ENCODE data around the gene CLEC16A.
A peak's percentile ranks its signal among the peaks of the same experiment; 100 is the strongest.

The CLEC16A gene

DNA sequence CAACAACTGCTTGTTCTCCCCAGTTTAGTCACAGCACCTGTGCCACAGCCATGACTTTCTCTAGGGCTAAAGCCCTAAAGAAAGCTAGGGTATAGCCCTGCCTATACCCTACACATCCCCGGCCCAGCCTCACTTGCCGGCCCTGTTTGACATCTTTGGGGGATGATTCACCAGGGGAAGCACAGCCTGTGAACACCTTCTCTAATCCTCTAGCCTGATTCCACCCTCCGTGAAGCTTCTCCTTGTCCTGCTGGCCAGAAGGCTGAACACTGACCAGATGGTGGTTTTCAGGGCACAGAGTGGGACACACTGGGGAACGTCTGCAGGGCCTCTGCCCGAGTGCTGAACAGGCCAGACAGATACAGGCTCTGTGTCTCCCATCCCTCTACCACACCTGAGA is 6.0 kb downstream of the CLEC16A start:
- no peak overlapping the region for H3K4me3 ChIP-seq (ENCODE audit: low read depth, low read length)
- TF ChIP-seq, protein P1, sequence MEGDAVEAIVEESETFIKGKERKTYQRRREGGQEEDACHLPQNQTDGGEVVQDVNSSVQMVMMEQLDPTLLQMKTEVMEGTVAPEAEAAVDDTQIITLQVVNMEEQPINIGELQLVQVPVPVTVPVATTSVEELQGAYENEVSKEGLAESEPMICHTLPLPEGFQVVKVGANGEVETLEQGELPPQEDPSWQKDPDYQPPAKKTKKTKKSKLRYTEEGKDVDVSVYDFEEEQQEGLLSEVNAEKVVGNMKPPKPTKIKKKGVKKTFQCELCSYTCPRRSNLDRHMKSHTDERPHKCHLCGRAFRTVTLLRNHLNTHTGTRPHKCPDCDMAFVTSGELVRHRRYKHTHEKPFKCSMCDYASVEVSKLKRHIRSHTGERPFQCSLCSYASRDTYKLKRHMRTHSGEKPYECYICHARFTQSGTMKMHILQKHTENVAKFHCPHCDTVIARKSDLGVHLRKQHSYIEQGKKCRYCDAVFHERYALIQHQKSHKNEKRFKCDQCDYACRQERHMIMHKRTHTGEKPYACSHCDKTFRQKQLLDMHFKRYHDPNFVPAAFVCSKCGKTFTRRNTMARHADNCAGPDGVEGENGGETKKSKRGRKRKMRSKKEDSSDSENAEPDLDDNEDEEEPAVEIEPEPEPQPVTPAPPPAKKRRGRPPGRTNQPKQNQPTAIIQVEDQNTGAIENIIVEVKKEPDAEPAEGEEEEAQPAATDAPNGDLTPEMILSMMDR (conservative IDR thresholded peaks at IDR 0.05; ENCODE audit: low read depth, low read length) = no peak
- DNase-seq (ENCODE audit: low read depth) = no peak

DNA sequence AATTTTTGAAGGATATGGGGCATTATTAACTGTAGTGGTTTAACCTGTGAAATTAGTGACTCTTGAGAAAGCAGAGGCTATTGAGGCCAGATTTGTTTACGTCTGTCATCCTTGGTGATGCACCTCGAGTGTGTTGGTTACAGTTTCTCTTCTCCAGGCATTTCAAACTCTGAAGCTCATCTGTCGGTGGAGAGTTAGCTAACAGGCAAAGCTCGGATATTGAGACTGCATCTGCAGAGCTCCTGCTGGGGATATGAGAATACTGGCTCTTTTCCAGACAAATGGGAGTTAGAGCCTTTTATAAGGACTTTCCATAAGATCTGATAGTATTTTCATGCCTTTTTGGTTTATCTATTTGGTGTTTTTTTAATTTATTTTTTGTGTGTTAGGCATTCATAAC is 6.7 kb downstream of the CLEC16A start:
- peak; percentile 91 for DNase-seq (ENCODE audit: low read depth)
- TF ChIP-seq, protein P1 (conservative IDR thresholded peaks at IDR 0.05; ENCODE audit: low read depth, low read length) = no peak
- no peak overlapping the region for H3K4me3 ChIP-seq (ENCODE audit: low read depth, low read length)

DNA sequence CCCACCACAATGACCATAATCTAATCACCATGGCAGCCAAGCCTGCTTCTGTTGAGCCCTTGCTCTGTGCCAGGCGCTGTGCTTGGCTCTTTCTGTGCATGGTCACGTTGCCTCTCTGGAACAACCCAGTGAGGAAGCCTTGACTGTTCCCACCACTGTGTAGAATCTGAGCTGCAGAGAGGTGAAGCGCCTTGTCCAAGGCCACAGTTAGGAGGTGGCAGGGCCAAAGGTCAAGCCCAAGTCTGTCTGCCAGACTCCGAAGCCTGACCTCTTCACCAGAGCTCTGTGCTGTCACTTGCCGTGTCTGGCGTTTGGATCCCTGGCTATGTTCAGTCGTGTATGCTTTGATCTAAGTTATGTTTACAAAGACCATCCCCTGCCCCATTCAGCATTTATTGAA is 10.5 kb downstream of the CLEC16A start:
- TF ChIP-seq, protein P1 (conservative IDR thresholded peaks at IDR 0.05; ENCODE audit: low read depth, low read length) = no peak
- H3K4me3 ChIP-seq (ENCODE audit: low read depth, low read length) = no peak overlapping the region
- DNase-seq (ENCODE audit: low read depth) = no peak

DNA sequence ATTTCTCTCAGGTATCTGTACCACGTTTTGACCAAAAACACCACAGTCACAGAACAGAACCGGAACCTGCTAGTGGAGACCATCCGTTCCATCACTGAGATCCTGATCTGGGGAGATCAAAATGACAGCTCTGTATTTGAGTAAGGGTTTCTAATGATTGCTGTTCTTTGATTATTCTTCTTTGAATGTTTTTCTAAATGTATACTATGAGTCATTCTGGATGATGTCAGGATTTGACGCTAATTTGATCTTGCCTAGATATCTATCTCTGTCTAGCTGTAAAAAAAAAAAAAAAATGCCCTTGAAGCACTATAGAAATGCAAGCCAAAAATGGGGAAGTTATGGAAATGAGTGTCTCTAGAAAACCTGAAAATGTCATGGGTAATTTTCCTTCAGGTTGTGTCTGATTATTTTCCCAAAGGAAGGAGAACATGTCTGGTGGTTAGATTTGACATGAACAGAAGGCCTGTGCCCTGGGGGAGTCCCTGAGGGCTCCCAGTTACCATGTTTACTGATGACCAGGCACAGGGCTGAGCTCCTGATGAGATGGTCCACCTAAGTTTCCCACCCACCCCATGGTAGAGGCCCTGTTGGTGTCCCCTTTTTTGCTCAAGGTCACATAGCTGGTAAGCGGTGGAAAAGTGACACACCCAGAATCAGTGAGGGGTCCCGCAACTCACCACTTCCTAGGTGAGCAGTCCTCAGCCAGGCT is 13.6 kb downstream of the CLEC16A start:
- peak; percentile 38 for DNase-seq (ENCODE audit: low read depth)
- TF ChIP-seq, protein P1 (conservative IDR thresholded peaks at IDR 0.05; ENCODE audit: low read depth, low read length) = no peak
- H3K4me3 ChIP-seq (ENCODE audit: low read depth, low read length) = no peak overlapping the region

DNA sequence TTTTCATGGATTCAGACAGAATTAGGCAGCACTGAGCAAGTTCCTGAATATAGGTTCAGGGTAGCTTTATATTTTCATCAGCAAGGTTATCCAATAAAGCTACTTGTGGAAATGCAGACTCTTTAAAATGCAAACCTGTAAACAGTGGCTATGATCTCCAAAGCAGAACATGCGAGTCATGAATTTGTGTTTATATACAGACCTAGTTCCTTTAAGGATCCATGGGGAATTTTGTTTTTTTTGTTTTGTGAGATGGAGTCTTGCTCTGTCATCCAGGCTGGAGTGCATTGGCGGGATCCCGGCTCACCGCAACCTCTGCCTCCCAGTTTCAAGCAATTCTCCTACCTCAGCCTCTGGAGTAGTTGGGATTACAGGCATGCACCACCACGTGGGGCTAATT is 14.8 kb downstream of the CLEC16A start:
- DNase-seq (ENCODE audit: low read depth) = no peak
- TF ChIP-seq, protein P1 (conservative IDR thresholded peaks at IDR 0.05; ENCODE audit: low read depth, low read length) = no peak
- no peak overlapping the region for H3K4me3 ChIP-seq (ENCODE audit: low read depth, low read length)

DNA sequence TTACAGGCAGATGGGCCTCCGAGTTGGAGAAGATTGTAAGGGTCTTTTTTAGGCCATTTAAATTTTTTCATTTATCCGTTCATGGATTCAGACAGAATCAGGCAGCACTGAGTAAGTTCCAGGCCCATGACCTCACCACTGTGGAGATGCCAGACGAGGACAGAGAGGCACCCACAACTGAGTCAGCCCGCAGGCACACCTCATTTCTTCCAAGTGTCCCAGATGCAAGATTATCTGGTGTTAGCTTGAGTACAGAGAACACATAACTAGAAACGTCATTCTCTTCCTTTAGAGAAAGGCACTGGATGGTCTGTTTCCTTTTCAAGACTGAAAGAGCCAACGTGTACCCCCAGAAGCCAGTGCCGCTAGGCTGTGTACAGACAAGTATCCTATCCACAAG is 16.9 kb downstream of the CLEC16A start:
- DNase-seq (ENCODE audit: low read depth) = peak; percentile 74
- no peak overlapping the region for H3K4me3 ChIP-seq (ENCODE audit: low read depth, low read length)
- TF ChIP-seq, protein P1 (conservative IDR thresholded peaks at IDR 0.05; ENCODE audit: low read depth, low read length) = no peak
